HG03457 (cell line): ENCODE results near the gene SPTLC1.
"Not testable (repeated sequence)": the region's sequence is repeated elsewhere in the genome, so short reads cannot be mapped to it uniquely, and the experiment has no call there.

ENCODE experiments used
- ATAC-seq: cut with Tn5 transposase; IDR thresholded peaks from one replicate; pipeline ENCODE4 v1.9.1; 2021; ENCODE audit warnings: moderate number of reproducible peaks; ENCODE audit not compliant: unreplicated experiment

SPTLC1 gene

GRCh38 chr9:92141144-92142129 lies 26.2 kb upstream of the SPTLC1 start:
- no peak for ATAC-seq

GRCh38 chr9:92140754-92141143 lies 25.5 kb upstream of the SPTLC1 start:
- ATAC-seq: no peak

- ATAC-seq: no peak
Observed at GRCh38 chr9:92140074-92140753, 25.0 kb upstream of the SPTLC1 start.

GRCh38 chr9:92138960-92139540 lies 23.8 kb upstream of the SPTLC1 start:
- not testable (repeated sequence) for ATAC-seq

GRCh38 chr9:92138157-92138959 lies 23.1 kb upstream of the SPTLC1 start:
- no peak for ATAC-seq

GRCh38 chr9:92136184-92136858 lies 21.1 kb upstream of the SPTLC1 start:
- no peak for ATAC-seq

GRCh38 chr9:92135576-92135975 lies 20.4 kb upstream of the SPTLC1 start:
- ATAC-seq: no peak

- peak; percentile 68 for ATAC-seq
Observed at GRCh38 chr9:92133949-92134604, 18.9 kb upstream of the SPTLC1 start.

GRCh38 chr9:92132913-92133312 lies 17.7 kb upstream of the SPTLC1 start:
- not testable (repeated sequence) for ATAC-seq

- no peak for ATAC-seq
Observed at GRCh38 chr9:92132501-92132900, 17.3 kb upstream of the SPTLC1 start.

GRCh38 chr9:92122800-92123199 lies 7.6 kb upstream of the SPTLC1 start:
- ATAC-seq: no peak

GRCh38 chr9:92122061-92122460 lies 6.8 kb upstream of the SPTLC1 start:
- no peak for ATAC-seq

GRCh38 chr9:92121265-92121664 lies 6.1 kb upstream of the SPTLC1 start:
- ATAC-seq: no peak

GRCh38 chr9:92120138-92120537 lies 4.9 kb upstream of the SPTLC1 start:
- ATAC-seq: no peak

GRCh38 chr9:92119586-92119985 lies 4.4 kb upstream of the SPTLC1 start:
- no peak for ATAC-seq

GRCh38 chr9:92108122-92108521 lies 7.1 kb downstream of the SPTLC1 start:
- ATAC-seq: no peak

GRCh38 chr9:92105446-92106225 lies 9.6 kb downstream of the SPTLC1 start:
- ATAC-seq: not testable (repeated sequence)

GRCh38 chr9:92103601-92104000 lies 11.6 kb downstream of the SPTLC1 start:
- not testable (repeated sequence) for ATAC-seq
